IPS DF 4.7 (cell line): ENCODE data around the gene TIMELESS.
"Not testable (repeated sequence)": the region's sequence is repeated elsewhere in the genome, so short reads cannot be mapped to it uniquely, and the experiment has no call there.

ENCODE experiments used
- DNase-seq: peaks from one replicate; pipeline ENCODE4 v3.0.0-alpha.2; 2013; ENCODE audit warnings: low spot score; ENCODE audit errors: extremely low read depth

TIMELESS gene, protein sequence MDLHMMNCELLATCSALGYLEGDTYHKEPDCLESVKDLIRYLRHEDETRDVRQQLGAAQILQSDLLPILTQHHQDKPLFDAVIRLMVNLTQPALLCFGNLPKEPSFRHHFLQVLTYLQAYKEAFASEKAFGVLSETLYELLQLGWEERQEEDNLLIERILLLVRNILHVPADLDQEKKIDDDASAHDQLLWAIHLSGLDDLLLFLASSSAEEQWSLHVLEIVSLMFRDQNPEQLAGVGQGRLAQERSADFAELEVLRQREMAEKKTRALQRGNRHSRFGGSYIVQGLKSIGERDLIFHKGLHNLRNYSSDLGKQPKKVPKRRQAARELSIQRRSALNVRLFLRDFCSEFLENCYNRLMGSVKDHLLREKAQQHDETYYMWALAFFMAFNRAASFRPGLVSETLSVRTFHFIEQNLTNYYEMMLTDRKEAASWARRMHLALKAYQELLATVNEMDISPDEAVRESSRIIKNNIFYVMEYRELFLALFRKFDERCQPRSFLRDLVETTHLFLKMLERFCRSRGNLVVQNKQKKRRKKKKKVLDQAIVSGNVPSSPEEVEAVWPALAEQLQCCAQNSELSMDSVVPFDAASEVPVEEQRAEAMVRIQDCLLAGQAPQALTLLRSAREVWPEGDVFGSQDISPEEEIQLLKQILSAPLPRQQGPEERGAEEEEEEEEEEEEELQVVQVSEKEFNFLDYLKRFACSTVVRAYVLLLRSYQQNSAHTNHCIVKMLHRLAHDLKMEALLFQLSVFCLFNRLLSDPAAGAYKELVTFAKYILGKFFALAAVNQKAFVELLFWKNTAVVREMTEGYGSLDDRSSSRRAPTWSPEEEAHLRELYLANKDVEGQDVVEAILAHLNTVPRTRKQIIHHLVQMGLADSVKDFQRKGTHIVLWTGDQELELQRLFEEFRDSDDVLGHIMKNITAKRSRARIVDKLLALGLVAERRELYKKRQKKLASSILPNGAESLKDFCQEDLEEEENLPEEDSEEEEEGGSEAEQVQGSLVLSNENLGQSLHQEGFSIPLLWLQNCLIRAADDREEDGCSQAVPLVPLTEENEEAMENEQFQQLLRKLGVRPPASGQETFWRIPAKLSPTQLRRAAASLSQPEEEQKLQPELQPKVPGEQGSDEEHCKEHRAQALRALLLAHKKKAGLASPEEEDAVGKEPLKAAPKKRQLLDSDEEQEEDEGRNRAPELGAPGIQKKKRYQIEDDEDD

GRCh38 chr12:56448860-56449621 is at the start of gene TIMELESS:
Gene TIMELESS, minus strand, starts transcription at chr12:56449426. Its CDS starts 15,256 bp downstream, at chr12:56434170.
- peak; percentile 64 for DNase-seq

DNA sequence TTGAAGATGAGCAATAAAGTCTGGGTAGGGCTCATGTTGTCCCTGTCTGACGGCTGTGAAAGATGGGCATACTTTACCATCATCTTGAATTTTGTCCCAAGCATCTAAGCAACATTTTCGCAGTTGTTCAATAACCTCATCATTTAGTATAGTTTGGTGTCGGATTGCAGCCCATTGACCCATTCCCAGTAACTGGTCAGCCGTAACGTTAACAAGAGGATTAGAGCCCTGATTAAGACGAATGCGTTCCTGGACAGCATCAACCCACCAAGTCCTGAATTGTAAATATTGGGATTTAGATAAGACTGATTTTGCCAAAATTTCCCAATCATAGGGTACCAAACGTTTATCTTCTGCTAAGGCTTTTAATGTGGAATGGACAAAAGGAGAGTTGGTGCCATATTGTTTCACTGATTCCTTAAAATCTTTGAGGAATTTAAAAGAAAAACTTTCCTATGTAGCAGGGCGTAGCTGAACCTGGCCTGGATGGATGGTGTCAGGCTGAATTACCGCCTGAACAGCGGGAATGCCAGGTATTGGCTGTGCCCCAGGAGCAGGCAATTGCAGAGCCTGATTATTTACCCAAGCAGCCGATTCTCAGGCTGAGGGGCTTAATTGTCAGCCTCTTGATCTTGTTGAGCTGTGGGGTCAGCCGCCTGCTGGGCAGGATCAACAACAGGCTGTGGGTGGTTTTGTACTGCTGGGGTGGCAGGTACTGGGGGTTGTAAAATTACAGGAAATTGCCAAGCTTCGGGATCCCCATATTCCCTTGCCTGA is 49.1 kb upstream of the TIMELESS start:
- not testable (repeated sequence) for DNase-seq

DNA sequence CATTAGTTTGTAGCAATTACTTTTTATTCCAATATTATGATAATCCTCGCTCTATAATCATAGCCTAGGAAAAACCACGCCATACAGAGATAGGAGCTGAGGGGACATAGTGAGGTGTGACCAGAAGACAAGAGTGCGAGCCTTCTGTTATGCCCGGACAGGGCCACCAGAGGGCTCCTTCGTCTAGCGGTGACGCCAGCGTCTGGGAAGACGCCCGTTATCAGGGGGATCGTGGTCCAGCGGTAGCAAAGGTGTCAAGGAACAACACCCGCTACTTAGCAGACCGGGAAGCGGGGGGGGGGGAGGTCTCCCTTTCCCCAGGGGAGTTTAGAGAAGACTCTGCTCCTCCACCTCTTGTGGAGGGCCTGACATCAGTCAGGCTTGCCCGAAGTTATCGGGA is 47.5 kb upstream of the TIMELESS start:
- not testable (repeated sequence) for DNase-seq

- not testable (repeated sequence) for DNase-seq
Observed at GRCh38 chr12:56494481-56494880, 45.3 kb upstream of the TIMELESS start.

DNA sequence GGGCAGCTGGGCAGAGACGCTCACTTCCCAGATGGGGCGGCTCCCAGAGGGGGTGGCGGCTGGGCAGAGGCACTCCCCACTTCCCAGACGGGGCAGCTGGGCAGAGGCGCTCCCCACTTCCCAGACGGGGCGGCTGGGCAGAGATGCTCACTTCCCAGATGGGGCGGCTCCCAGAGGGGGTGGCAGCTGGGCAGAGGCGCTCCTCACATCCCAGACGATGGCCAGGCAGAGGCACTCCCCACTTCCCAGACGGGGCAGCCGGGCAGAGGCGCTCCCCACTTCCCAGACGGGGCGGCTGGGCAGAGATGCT is 44.8 kb upstream of the TIMELESS start:
- DNase-seq, result not testable (repeated sequence)

GRCh38 chr12:56493409-56494105 is 44.3 kb upstream of the TIMELESS start:
- DNase-seq, result not testable (repeated sequence)

- no peak for DNase-seq
Observed at GRCh38 chr12:56490360-56490759, 41.1 kb upstream of the TIMELESS start.

DNA sequence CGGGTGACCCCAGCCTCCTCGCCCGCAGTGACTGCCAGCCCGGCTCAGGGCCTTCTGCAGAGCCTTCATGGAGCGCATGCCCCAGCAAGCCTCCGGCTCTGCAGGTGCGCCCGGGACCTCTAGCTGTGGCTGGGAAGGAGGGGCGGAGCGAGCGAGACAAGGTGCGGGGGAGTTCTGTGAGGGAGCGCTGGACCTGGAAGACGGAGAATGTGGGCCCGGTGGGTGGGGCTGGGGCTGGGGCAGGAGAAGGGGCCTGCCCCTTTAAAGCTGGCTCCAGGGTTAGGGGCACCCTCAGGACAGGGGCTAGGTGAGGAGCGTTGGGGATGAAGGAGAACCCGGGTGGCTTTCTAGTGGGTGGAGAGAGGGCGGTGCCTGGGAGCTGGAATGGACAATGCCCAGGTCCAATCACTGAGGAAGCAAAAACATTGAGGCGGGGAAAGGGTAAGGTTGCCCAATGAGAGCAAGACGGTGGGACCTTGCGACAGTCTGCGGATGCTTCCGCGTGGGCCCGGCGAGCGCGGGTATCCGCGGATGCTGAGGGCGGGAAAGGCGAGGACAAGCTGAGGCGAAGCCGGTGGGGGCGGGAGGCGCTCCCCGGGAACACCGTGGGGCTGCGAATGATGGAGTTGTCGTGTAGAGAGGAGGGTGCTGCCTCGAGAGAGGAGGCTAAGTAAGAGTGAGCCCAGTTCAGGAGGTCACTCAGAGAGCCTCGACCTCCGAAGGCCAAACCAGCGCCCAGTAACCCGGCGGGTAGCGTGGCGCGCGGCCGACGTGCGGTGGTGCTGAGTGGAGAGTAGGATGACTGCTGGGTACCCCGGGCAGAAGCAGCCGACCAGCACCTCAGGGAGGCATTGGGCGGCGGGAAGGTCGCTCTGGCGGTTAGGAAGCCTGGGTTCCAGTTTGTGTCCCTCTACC is 39.1 kb upstream of the TIMELESS start, which contains the start of gene GLS2:
Gene GLS2 (minus strand): TSS at position 121 of the 915 bp plus-strand sequence. CDS start 43 bp downstream, at position 78.
- DNase-seq, result no peak

DNA sequence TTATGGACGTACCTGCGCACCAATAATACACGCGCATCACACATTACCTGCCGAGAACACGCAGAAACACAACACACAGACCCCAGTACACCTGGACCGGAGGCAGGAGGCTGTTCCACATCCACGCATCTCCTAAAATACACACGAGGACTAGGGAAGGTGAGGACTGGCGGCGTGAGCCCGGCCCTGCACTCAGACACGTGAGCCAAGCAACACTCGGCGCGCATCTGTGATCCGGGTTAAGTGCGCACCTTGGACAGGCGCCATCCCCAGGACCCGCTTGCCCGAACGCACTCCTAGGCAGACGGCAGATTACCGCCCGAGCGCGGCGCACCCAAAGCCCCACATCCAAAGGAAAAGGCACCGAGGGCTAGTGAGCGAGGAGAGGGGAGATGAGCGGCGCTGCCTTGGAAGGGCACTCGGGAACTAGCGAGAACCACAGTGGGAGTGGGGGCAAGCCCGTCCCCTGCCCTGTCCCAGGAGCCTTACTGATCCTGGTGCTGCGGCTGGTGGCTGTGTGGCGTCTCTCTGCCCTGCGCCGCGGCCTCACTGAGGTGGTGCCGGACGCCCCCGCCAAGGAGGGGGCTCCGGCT is 38.3 kb upstream of the TIMELESS start:
- no peak for DNase-seq

DNA sequence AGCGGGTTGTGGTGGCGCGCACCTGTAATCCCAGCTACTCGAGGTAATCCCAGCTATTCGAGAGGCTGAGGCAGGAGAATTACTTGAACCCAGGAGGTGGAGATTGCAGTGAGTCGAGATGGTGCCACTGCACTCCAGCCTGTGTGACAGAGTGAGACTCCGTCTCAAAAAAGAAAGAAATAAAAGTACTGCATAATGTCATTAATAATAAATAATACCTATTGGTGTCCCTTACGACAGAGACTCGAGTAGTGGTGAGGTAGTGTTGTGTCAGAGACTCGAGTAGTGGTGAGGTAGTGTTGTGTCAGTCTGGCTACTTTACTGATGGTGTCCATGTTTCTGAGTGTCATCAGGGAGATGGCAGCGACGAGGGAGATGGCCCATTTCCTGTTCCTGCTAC is 37.5 kb upstream of the TIMELESS start:
- DNase-seq, result no peak

DNA sequence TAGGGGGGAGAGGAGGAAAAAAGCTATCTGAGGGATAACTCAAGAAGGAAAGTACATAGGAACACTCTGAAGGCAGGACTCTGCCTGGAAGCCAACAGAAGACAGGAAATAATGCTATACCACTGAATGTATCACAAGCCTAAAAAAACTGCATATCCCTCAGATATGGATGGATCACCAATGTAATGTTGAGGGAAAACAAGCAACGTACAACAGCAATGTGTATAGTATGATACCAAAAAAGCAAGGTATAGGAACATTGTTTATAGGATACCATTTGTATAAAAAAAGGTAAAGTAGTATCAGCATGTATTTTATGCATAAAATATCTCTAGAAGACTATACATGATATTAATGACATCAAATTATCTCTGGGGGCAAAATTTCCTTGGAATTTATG is 35.3 kb upstream of the TIMELESS start:
- no peak for DNase-seq

DNA sequence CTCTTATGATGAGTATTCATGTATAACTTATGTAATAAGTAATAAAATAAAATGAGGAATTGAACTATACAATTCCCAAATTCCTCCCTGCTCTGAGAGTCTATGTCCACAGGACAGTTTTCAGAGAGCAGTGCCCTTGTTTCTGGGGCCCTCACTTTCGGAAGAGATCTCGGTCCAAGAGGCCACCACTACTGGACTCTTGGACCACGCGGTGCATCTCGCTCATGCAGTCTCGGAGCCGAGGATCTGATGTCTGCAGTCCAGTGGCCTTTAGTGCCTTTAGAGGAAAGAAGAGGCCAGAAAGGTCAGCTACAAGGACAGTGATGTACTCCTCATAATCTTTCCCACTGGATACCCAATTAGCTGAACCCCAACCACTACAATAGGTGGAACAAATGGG is 30.4 kb upstream of the TIMELESS start:
- DNase-seq, result no peak

DNA sequence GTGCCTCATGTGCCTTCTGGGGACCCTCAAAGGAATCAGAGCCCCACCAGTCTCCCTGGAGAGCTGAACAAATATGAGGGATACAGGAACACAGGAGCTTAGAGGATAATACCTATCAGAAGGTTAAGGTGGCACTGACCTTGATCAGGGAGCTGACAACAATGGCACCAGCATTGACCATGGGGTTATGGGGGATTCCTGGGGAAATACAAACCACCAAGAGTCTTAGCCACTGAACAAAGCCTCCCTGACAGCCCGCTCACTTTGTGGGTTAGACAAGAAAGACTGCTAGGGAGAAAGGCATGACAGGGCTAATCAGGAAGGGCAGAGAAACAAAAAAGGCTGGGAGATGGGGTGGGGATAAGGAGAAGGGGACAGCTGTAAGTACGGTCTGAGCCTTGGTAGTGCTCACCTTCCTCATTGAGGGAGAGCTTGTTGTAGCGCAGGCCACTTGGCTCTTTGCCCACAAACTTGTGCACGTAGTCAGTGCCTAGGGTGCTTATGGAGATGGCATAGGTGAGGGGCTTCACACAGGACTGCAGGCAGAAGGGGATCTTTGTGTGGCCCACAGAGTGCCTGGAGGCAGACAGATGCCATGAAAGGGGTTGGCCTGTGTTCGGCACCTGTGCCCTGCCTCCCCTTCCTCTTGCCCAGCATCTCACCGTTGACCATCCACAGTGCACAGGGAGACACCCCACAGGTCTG is 28.4 kb upstream of the TIMELESS start:
- DNase-seq, result no peak

GRCh38 chr12:56476972-56477432 is 27.8 kb upstream of the TIMELESS start:
- no peak for DNase-seq

- DNase-seq, result no peak
Observed at GRCh38 chr12:56476143-56476542, 26.9 kb upstream of the TIMELESS start.

GRCh38 chr12:56474389-56474788 is 25.2 kb upstream of the TIMELESS start:
- DNase-seq, result no peak
